K562 (cell line): ENCODE data around the gene BIVM. TPM values are rescaled to one million over a fixed set of nuclear protein-coding genes. Genes with fewer than 3 reads are reported as not detected.

Source experiments
- ATAC-seq: fragments of 200-7000 bp; cut with Tn5 transposase; 3 replicates; pipeline ENCODE4 v1.9.1; 2020; ENCODE audit warnings: moderate library complexity
- BruUV-seq: library from RNA; stranded (reverse); fragments of 400-500 nt; replicated peaks from 2 replicates; lab custom pipeline; 2021; lab: Mats Ljungman, UMichigan
- CTCF ChIA-PET: fragments of 300-600 bp; formaldehyde crosslinking; extraction: SDS; loops from one replicate; lab custom pipeline; 2021; ENCODE audit warnings: low intra/inter-chr PET ratio; lab: Yijun Ruan, JAX
- POLR2A ChIA-PET: fragments of 300-600, 350-650 bp; sonication (Branson Sonifier 250); formaldehyde crosslinking; extraction: SDS; loops from one replicate; lab custom pipeline; 2021; ENCODE audit warnings: antibody characterized with exemption, inconsistent platforms; lab: Yijun Ruan, JAX
- DNase-seq, 4 experiments: peaks; one replicate each; pipeline versions ENCODE4 v3.0.0 to v3.0.0-alpha.2; 2011 to 2018; ENCODE audit warnings: low spot score in 3 of 4, mixed read lengths in 3 of 4; ENCODE audit errors: extremely low read depth in 1 of 4
- FAIRE-seq: peaks from 2 replicates; lab custom pipeline; 2011; peaks lifted over from hg19 to GRCh38; lab: Jason Lieb, UNC
- H2AFZ ChIP-seq: 2 replicates; pipeline ENCODE4 v1.6.0; 2011; ENCODE audit warnings: low read depth, low read length, control low read depth, inconsistent platforms
- H3K27ac ChIP-seq: fragments of 200-600 bp; 3 replicates; pipeline ENCODE4 v1.8.0; 2011; ENCODE audit warnings: low read depth, mild to moderate bottlenecking, control low read depth, inconsistent platforms, low read length, moderate library complexity, mixed read lengths; ENCODE audit errors: extremely low read depth
- H3K27me3 ChIP-seq, 2 experiments: fragments of 300-600 bp in 1 of 2; 2 replicates in 1 of 2; 3 replicates in 1 of 2; pipeline versions ENCODE4 v1.6.0 to v1.8.0; 2011; ENCODE audit warnings: inconsistent platforms in 2 of 2, low read length in 2 of 2, mild to moderate bottlenecking in 1 of 2, mixed read lengths in 1 of 2, moderate library complexity in 1 of 2; ENCODE audit not compliant: control insufficient read depth in 2 of 2, insufficient read depth in 2 of 2
- H3K36me3 ChIP-seq: fragments of 300-600 bp; 3 replicates; pipeline ENCODE4 v1.8.0; 2011; ENCODE audit warnings: mild to moderate bottlenecking, low read length, inconsistent platforms; ENCODE audit not compliant: control insufficient read depth, insufficient read depth
- H3K4me1 ChIP-seq, 2 experiments: fragments of 200-600 bp in 1 of 2; replicated peaks in 1 of 2; 2 replicates in 1 of 2; 3 replicates in 1 of 2; pipeline versions ENCODE4 v1.5.1 to v1.8.0; 2011; ENCODE audit warnings: inconsistent platforms in 2 of 2, low read length in 2 of 2, mild to moderate bottlenecking in 1 of 2, mixed read lengths in 1 of 2, moderate library complexity in 1 of 2; ENCODE audit not compliant: control insufficient read depth in 2 of 2, insufficient read depth in 2 of 2
- H3K4me2 ChIP-seq: 2 replicates; pipeline ENCODE4 v1.6.1; 2011; ENCODE audit warnings: low read length, control low read depth, inconsistent platforms, mixed read lengths; ENCODE audit not compliant: insufficient read depth
- H3K4me3 ChIP-seq: fragments of 200-600 bp; sonication (generic), shearing (Covaris generic); 2 replicates; pipeline ENCODE4 v1.5.1; 2016; ENCODE audit warnings: control low read depth, inconsistent platforms
- H3K79me2 ChIP-seq: fragments of 200-600 bp; 3 replicates; pipeline ENCODE4 v1.8.0; 2011; ENCODE audit warnings: low read length, inconsistent platforms; ENCODE audit not compliant: control insufficient read depth, insufficient read depth
- H3K9ac ChIP-seq, 2 experiments: 2 replicates each; pipeline versions ENCODE4 v1.6.0 to v1.6.1; 2011; ENCODE audit warnings: low read depth in 2 of 2, low read length in 2 of 2, control low read depth in 1 of 2, inconsistent platforms in 1 of 2, mild to moderate bottlenecking in 1 of 2, mixed read lengths in 1 of 2; ENCODE audit not compliant: insufficient read depth in 1 of 2
- H3K9me1 ChIP-seq: one replicate; pipeline ENCODE4 v1.6.0; 2011; ENCODE audit warnings: inconsistent platforms, mild to moderate bottlenecking, low read length, moderate library complexity; ENCODE audit not compliant: control insufficient read depth, insufficient read depth
- H3K9me3 ChIP-seq: replicated peaks from 2 replicates; pipeline ENCODE4 v1.5.1; 2011; ENCODE audit warnings: low read depth, low read length, inconsistent platforms; ENCODE audit not compliant: control insufficient read depth, insufficient read depth
- H4K20me1 ChIP-seq: replicated peaks from 2 replicates; pipeline ENCODE4 v1.6.1; 2011; ENCODE audit warnings: low read length, inconsistent platforms, mixed read lengths; ENCODE audit not compliant: control insufficient read depth, insufficient read depth
- DMBX1 ChIP-seq: fragments of 250-450 bp; sonication (Bioruptor Pico); IDR thresholded peaks from 2 replicates; pipeline ENCODE4 v1.8.0; 2022; ENCODE audit warnings: inconsistent platforms, mild to moderate bottlenecking, moderate library complexity, borderline replicate concordance
- ELF4 ChIP-seq: fragments of 450-650 bp; formaldehyde crosslinking; IDR thresholded peaks from 2 replicates; pipeline ENCODE4 v1.4.0; 2022; ENCODE audit warnings: missing genetic modification characterization
- HCFC1 ChIP-seq: IDR thresholded peaks from 2 replicates; pipeline ENCODE4 v1.6.1; 2012; ENCODE audit warnings: low read depth, low read length, improper control_type of control experiment
- NFRKB ChIP-seq: fragments of 450-650 bp; IDR thresholded peaks from 2 replicates; pipeline ENCODE4 v1.6.1; 2016; ENCODE audit warnings: low read depth
- RBM34 ChIP-seq: fragments of 200-400 bp; formaldehyde crosslinking; IDR thresholded peaks from 2 replicates; pipeline ENCODE4 v1.6.1; 2018; ENCODE audit warnings: low read length, borderline replicate concordance; ENCODE audit not compliant: insufficient read depth
- RFX5 ChIP-seq: IDR thresholded peaks from 2 replicates; pipeline ENCODE4 v1.6.1; 2011; ENCODE audit warnings: low read depth, mild to moderate bottlenecking, improper control_type of control experiment, low read length
- SIN3B ChIP-seq: fragments of 450-650 bp; IDR thresholded peaks from 2 replicates; pipeline ENCODE4 v1.6.1; 2017; ENCODE audit warnings: low read depth, mild to moderate bottlenecking, moderate library complexity
- SPI1 ChIP-seq: IDR thresholded peaks from 2 replicates; pipeline ENCODE4 v1.6.1; 2011; ENCODE audit warnings: low read depth, low read length, control low read depth, borderline replicate concordance
- TAF9B ChIP-seq: fragments of 450-650 bp; IDR thresholded peaks from 2 replicates; pipeline ENCODE4 v1.6.1; 2018; ENCODE audit warnings: mild to moderate bottlenecking; ENCODE audit not compliant: partially characterized antibody
- TAL1 ChIP-seq: fragments of 450-650 bp; IDR thresholded peaks from 2 replicates; pipeline ENCODE4 v1.6.1; 2016; ENCODE audit warnings: mild to moderate bottlenecking
- ZNF140 ChIP-seq: fragments of 250-450 bp; sonication (Bioruptor Pico); IDR thresholded peaks from 2 replicates; pipeline ENCODE4 v1.8.0; 2021; ENCODE audit warnings: moderate library complexity, mild to moderate bottlenecking, inconsistent platforms
- ZNF143 ChIP-seq: sonication (generic); formaldehyde crosslinking; IDR thresholded peaks from 2 replicates; pipeline ENCODE4 v1.9.0; 2022; ENCODE audit warnings: mild to moderate bottlenecking, missing genetic modification reagents
- ZNF311 ChIP-seq: fragments of 250-450 bp; sonication (Bioruptor Pico); IDR thresholded peaks from 2 replicates; pipeline ENCODE4 v1.4.0; 2020; ENCODE audit warnings: mild to moderate bottlenecking, moderate library complexity
- ZNF644 ChIP-seq: fragments of 200-800 bp; sonication (Bioruptor generic); IDR thresholded peaks from 2 replicates; pipeline ENCODE4 v1.6.1; 2016; ENCODE audit warnings: low read depth, missing genetic modification characterization, missing compliant biosample characterization
- WGBS: fragments of 100-300 bp; shearing (Covaris generic); methylation state at CpG from one replicate; pipeline ENCODE4 v1.1.6; 2016; ENCODE audit warnings: low coverage, mixed read lengths; ENCODE audit not compliant: insufficient coverage; ENCODE audit errors: missing lambda C conversion rate; 5-methylcytosine and 5-hydroxymethylcytosine counted together
- in situ Hi-C: fragments of 300-500 bp; cut with MboI; formaldehyde crosslinking; loops from 4 replicates; pipeline ENCODE4 v1.15.0; 2018; ENCODE audit warnings: inconsistent platforms, mixed read lengths
- intact Hi-C: fragments of 100-400 bp; cut with micrococcal nuclease; formaldehyde crosslinking; loops from 2 replicates; pipeline ENCODE4 v1.14.2; 2022
- polyA plus RNA-seq, 8 experiments: library from polyadenylated mRNA; depleted of rRNA in 4 of 8; stranded (reverse) in 5 of 8; unstranded in 3 of 8; fragments of >200 nt; fragmentation: Nextera tagmentation in 2 of 8; fragmentation: Illumina TruSeq in 1 of 8; extraction: Ambion mirVana in 2 of 8; extraction: Trizol in 1 of 8; gene quantifications; 2 replicates each; pipeline versions ENCODE4 v1.2.1 to v1.2.3, GENCODE V29; 2011 to 2014; ENCODE audit warnings: inconsistent platforms in 1 of 8, missing spikeins in 1 of 8
- total RNA-seq, 7 experiments: library from RNA; depleted of rRNA in 6 of 7; stranded (reverse); fragments of >200 nt in 6 of 7; fragmentation: Illumina TruSeq in 2 of 7; extraction: Trizol in 2 of 7; gene quantifications; 2 replicates each; pipeline versions ENCODE4 v1.2.1 to v1.2.3, GENCODE V29; 2011 to 2021; ENCODE audit warnings: low replicate concordance in 1 of 7
- TF ChIP-seq, protein P1 (sequence below): fragments of 450-650 bp; conservative IDR thresholded peaks from 2 replicates; pipeline ENCODE4 v1.6.1; 2016; ENCODE audit warnings: missing genetic modification characterization, low read depth, mild to moderate bottlenecking, missing compliant biosample characterization, moderate library complexity
- TF ChIP-seq, protein P2 (sequence below): fragments of 450-650 bp; IDR thresholded peaks from 2 replicates; pipeline ENCODE4 v1.6.1; 2016; ENCODE audit warnings: low read depth

The BIVM gene
- total and polyA plus RNA-seq, 9 of the 15 experiments (the other 6 are each of a cell fraction or from before 2014, with no cell fraction given), result 3.6 to 23.1 (median 16.8) TPM

DNA sequence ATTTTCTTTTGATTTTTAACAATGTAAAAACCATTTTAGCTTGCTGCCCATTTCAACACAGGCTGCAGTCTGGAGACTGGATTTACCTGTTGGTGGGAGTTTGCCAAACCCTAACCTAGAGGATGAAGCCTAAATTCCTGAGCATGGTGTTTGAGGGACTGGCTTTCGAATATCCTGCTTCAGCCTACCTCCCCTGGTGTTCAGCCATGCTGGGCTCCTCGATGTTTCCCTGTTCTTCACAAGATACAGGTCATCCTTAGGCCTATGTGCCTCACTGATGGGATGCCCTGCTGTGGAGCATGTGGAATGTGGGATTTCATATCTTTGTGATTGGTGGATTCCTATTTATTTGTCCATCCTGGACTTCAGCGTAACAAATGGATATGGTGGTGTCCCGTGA lies 26.5 kb downstream of the BIVM start:
- Histone ChIP-seq H3K27me3 (no peaks in the 10 kb centered on the region), H3K27ac (no peak overlapping the region), H3K9me3 (no peaks in the 10 kb centered on the region), H3K9me1 (no peaks in the 10 kb centered on the region), H2AFZ (no peak overlapping the region), H4K20me1 (no peaks in the 10 kb centered on the region), H3K4me2 (no peak overlapping the region), H3K36me3 (peaks cover 38% of the 10 kb centered on the region), H3K9ac (no peak overlapping the region), H3K79me2 (no peaks in the 10 kb centered on the region), H3K4me1 (no peaks in the 10 kb centered on the region), H3K4me3 (no peak overlapping the region)
- ChIA-PET POLR2A (no interaction called here), CTCF (no interaction called here)
- 77% methylated on average over 2 of the region's 4 CpGs for WGBS
- no peak for TF ChIP-seq ZNF143 (CRISPR knock-in tag)
- TF ChIP-seq RBM34, result no peak
- no peak for TF ChIP-seq ZNF140
- TF ChIP-seq SPI1, result no peak
- TF ChIP-seq SIN3B, result no peak
- no peak for TF ChIP-seq NFRKB
- no peak for TF ChIP-seq TAF9B
- no peak for TF ChIP-seq ZNF644
- TF ChIP-seq, protein P1, sequence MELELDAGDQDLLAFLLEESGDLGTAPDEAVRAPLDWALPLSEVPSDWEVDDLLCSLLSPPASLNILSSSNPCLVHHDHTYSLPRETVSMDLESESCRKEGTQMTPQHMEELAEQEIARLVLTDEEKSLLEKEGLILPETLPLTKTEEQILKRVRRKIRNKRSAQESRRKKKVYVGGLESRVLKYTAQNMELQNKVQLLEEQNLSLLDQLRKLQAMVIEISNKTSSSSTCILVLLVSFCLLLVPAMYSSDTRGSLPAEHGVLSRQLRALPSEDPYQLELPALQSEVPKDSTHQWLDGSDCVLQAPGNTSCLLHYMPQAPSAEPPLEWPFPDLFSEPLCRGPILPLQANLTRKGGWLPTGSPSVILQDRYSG (tag), result no peak
- TF ChIP-seq TAL1, result no peak
- no peak for TF ChIP-seq DMBX1
- no peak for TF ChIP-seq ELF4 (CRISPR knock-in tag)
- TF ChIP-seq HCFC1, result no peak
- no peak for TF ChIP-seq ZNF311 (CRISPR knock-in tag)
- TF ChIP-seq, protein P2, sequence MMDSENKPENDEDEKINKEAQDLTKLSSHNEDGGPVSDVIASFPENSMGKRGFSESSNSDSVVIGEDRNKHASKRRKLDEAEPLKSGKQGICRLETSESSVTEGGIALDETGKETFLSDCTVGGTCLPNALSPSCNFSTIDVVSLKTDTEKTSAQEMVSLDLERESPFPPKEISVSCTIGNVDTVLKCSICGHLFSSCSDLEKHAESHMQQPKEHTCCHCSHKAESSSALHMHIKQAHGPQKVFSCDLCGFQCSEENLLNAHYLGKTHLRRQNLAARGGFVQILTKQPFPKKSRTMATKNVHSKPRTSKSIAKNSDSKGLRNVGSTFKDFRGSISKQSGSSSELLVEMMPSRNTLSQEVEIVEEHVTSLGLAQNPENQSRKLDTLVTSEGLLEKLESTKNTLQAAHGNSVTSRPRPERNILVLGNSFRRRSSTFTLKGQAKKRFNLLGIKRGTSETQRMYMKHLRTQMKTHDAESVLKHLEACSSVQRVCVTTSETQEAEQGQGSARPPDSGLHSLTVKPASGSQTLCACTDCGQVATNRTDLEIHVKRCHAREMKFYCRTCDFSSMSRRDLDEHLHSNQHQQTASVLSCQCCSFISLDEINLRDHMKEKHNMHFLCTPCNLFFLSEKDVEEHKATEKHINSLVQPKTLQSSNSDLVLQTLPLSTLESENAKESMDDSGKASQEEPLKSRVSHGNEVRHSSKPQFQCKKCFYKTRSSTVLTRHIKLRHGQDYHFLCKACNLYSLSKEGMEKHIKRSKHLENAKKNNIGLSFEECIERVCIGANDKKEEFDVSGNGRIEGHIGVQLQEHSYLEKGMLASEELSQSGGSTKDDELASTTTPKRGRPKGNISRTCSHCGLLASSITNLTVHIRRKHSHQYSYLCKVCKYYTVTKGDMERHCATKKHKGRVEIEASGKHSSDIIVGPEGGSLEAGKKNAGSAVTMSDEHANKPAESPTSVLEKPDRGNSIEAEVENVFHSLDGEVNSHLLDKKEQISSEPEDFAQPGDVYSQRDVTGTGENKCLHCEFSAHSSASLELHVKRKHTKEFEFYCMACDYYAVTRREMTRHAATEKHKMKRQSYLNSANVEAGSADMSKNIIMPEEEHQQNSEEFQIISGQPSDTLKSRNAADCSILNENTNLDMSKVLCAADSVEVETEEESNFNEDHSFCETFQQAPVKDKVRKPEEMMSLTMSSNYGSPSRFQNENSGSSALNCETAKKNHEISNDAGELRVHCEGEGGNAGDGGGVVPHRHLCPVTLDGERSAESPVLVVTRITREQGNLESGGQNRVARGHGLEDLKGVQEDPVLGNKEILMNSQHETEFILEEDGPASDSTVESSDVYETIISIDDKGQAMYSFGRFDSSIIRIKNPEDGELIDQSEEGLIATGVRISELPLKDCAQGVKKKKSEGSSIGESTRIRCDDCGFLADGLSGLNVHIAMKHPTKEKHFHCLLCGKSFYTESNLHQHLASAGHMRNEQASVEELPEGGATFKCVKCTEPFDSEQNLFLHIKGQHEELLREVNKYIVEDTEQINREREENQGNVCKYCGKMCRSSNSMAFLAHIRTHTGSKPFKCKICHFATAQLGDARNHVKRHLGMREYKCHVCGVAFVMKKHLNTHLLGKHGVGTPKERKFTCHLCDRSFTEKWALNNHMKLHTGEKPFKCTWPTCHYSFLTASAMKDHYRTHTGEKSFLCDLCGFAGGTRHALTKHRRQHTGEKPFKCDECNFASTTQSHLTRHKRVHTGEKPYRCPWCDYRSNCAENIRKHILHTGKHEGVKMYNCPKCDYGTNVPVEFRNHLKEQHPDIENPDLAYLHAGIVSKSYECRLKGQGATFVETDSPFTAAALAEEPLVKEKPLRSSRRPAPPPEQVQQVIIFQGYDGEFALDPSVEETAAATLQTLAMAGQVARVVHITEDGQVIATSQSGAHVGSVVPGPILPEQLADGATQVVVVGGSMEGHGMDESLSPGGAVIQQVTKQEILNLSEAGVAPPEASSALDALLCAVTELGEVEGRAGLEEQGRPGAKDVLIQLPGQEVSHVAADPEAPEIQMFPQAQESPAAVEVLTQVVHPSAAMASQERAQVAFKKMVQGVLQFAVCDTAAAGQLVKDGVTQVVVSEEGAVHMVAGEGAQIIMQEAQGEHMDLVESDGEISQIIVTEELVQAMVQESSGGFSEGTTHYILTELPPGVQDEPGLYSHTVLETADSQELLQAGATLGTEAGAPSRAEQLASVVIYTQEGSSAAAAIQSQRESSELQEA, result no peak
- TF ChIP-seq RFX5, result no peak
- intact Hi-C loops, result no loop called here
- ATAC-seq (no peak), FAIRE-seq (no peak), DNase-seq (no peak)
- no TSS peak for BruUV-seq
- in situ Hi-C loops, result no loop called here
